Stimulated activated CD4-positive, alpha-beta T cell treated with anti-CD3 and anti-CD28 coated beads, TNF-alpha, amount 100 ng/mL, for 48 hours (primary cell): ENCODE results near the gene MMRN1.

Experiments used
- DNase-seq, 3 donors: peaks; one replicate each; pipeline ENCODE4 v3.0.0-alpha.2; 2020; ENCODE audit warnings: low read depth in 3 of 3

Gene MMRN1

GRCh38 chr4:89997171-89997704, 102.6 kb downstream of the MMRN1 start:
- DNase-seq: no peak

- DNase-seq: no peak
Observed at GRCh38 chr4:89998469-89999011, 103.9 kb downstream of the MMRN1 start.

GRCh38 chr4:90001023-90001422, 106.4 kb downstream of the MMRN1 start:
- DNase-seq: no peak

- no peak for DNase-seq
Observed at GRCh38 chr4:90002441-90003062, 107.9 kb downstream of the MMRN1 start.
